ENCODE measurements around the gene PPP1CB. TPM values are rescaled to one million over a fixed set of nuclear protein-coding genes. Genes with fewer than 3 reads are reported as not detected.

The PPP1CB gene
- total and polyA plus RNA-seq, 10 of the 15 experiments (the other 5 are each of a cell fraction or from before 2014, with no cell fraction given) = 37.5 to 176 (median 84.9) TPM

GRCh38 chr2:28746429-28747111 is 5.1 kb upstream of the PPP1CB start:
- no peaks in the 10 kb centered on the region for H4K20me1 ChIP-seq (ENCODE audit: control insufficient read depth, insufficient read depth)
- CTCF ChIA-PET = interaction anchor here (12.2 kb wide), 1 partner anchor 152 kb away, joined by 155 read pairs; no protein-coding TSS in a partner anchor
- no peaks in the 10 kb centered on the region for H3K27me3 ChIP-seq (replicated peaks in 1 of 2; ENCODE audit: control insufficient read depth in 2 of 2, insufficient read depth in 2 of 2, low read length in 1 of 2)
- no peak overlapping the region for H3K27ac ChIP-seq (ENCODE audit: control insufficient read depth, insufficient read depth)
- TF ChIP-seq NR2C2 (IDR thresholded peaks at IDR 0.05; ENCODE audit: borderline replicate concordance, control insufficient read depth, insufficient read length, low read depth) (no peak), ZBTB11 (CRISPR knock-in tag; IDR thresholded peaks at IDR 0.05) (no peak), CHD4 (IDR thresholded peaks at IDR 0.05) (no peak), PKNOX1 (IDR thresholded peaks at IDR 0.05) (no peak), ATF3 (IDR thresholded peaks at IDR 0.05; ENCODE audit: borderline replicate concordance, extremely low read depth, low read depth, low read length) (no peak), LARP7 (IDR thresholded peaks at IDR 0.05) (no peak), SMC3 (IDR thresholded peaks at IDR 0.05; ENCODE audit: borderline replicate concordance, low read length) (no peak), ASH2L (IDR thresholded peaks at IDR 0.05; ENCODE audit: borderline replicate concordance, low read depth) (no peak), ZBTB33 (IDR thresholded peaks at IDR 0.05) (no peak), ZBED1 (IDR thresholded peaks at IDR 0.05; ENCODE audit: borderline replicate concordance) (no peak), NFYB (IDR thresholded peaks at IDR 0.05; ENCODE audit: insufficient read depth, low read depth, low read length) (no peak), GATAD2B (conservative IDR thresholded peaks at IDR 0.05; ENCODE audit: low read depth) (no peak)
- peaks cover 13% of the 10 kb centered on the region for H3K79me2 ChIP-seq (ENCODE audit: control insufficient read depth, insufficient read depth, low read length)
- no peak overlapping the region for H3K4me2 ChIP-seq (ENCODE audit: control insufficient read depth, insufficient read depth)
- no peaks in the 10 kb centered on the region for H3K36me3 ChIP-seq (ENCODE audit: control insufficient read depth in 2 of 2, insufficient read depth in 2 of 2, low read length in 1 of 2)
- in situ Hi-C loops (cut with MboI) = no loop called here
- ATAC-seq = no peak
- intact Hi-C loops (cut with micrococcal nuclease; ENCODE audit: unreplicated experiment) = no loop called here
- H2AFZ ChIP-seq (ENCODE audit: control insufficient read depth, low read depth, low read length) = no peak overlapping the region
- H3K9ac ChIP-seq (ENCODE audit: control insufficient read depth, insufficient read depth, low read length) = no peak overlapping the region
- no TSS peak for BruUV-seq (replicated peaks)
- H3K4me3 ChIP-seq = no peak overlapping the region
- SMC1A ChIA-PET (ENCODE audit: uncharacterized antibody, unreplicated experiment) = interaction anchor here (1.0 to 1.9 kb wide), 2 partner anchors 17 to 66 kb away, joined by 3 to 5 read pairs; no protein-coding TSS in a partner anchor
- RAD21 ChIA-PET (ENCODE audit: unreplicated experiment) = interaction anchor here (0.9 kb wide), 1 partner anchor 152 kb away, joined by 3 read pairs; no protein-coding TSS in a partner anchor
- POLR2A ChIA-PET = interaction anchor here (0.7 kb wide), 1 partner anchor 25 kb away, joined by 3 read pairs; no protein-coding TSS in a partner anchor
- no peak for FAIRE-seq
- H3K9me3 ChIP-seq (replicated peaks; ENCODE audit: control insufficient read depth, insufficient read depth, low read length) = no peaks in the 10 kb centered on the region
- H3K4me1 ChIP-seq (ENCODE audit: control insufficient read depth, insufficient read depth, low read length) = peaks cover 6% of the 10 kb centered on the region; the same call in 1 of the 2 replicates
- 93% methylated on average over 3 of the region's 3 CpGs for WGBS (ENCODE audit: insufficient coverage, insufficient replicate concordance, low lambda C conversion rate, missing lambda C conversion rate)
- no peak for DNase-seq (ENCODE audit: low read depth, low spot score)

All from GM12878 (cell line).